ENCODE results near the gene FAM151A. TPM values are rescaled to one million over a fixed set of nuclear protein-coding genes. Genes with fewer than 3 reads are reported as not detected.
"Not testable (repeated sequence)": the region's sequence is repeated elsewhere in the genome, so short reads cannot be mapped to it uniquely, and the experiment has no call there.

Gene FAM151A
- total RNA-seq, 1 experiment from 2014 or later: not detected

GRCh38 chr1:54636461-54637446 is 13.4 kb upstream of the FAM151A start:
- DNase-seq (ENCODE audit: low spot score): not testable (repeated sequence)

- DNase-seq (ENCODE audit: low spot score): not testable (repeated sequence)
Measured at GRCh38 chr1:54635804-54636203, 12.5 kb upstream of the FAM151A start.

- no peak for DNase-seq (ENCODE audit: low spot score)
Measured at GRCh38 chr1:54627196-54627595, 3.9 kb upstream of the FAM151A start.

GRCh38 chr1:54624466-54625464 is 1.4 kb upstream of the FAM151A start:
- DNase-seq (ENCODE audit: low spot score): no peak

GRCh38 chr1:54619749-54620148 is 3.6 kb downstream of the FAM151A start:
- DNase-seq (ENCODE audit: low spot score): no peak

- no peak for DNase-seq (ENCODE audit: low spot score)
Measured at GRCh38 chr1:54615531-54616279, 7.6 kb downstream of the FAM151A start.

GRCh38 chr1:54614563-54614962 is 8.8 kb downstream of the FAM151A start:
- DNase-seq (ENCODE audit: low spot score): no peak

GRCh38 chr1:54614024-54614423 is 9.3 kb downstream of the FAM151A start:
- no peak for DNase-seq (ENCODE audit: low spot score)

GRCh38 chr1:54611621-54612020 is 11.7 kb downstream of the FAM151A start:
- DNase-seq (ENCODE audit: low spot score): no peak

GRCh38 chr1:54610601-54611580 is 12.4 kb downstream of the FAM151A start:
- no peak for DNase-seq (ENCODE audit: low spot score)

- no peak for DNase-seq (ENCODE audit: low spot score)
Measured at GRCh38 chr1:54610048-54610447, 13.3 kb downstream of the FAM151A start.

- DNase-seq (ENCODE audit: low spot score): no peak
Measured at GRCh38 chr1:54609301-54609921, 13.9 kb downstream of the FAM151A start.

GRCh38 chr1:54608566-54609230 is 14.6 kb downstream of the FAM151A start:
- no peak for DNase-seq (ENCODE audit: low spot score)

- no peak for DNase-seq (ENCODE audit: low spot score)
Measured at GRCh38 chr1:54607821-54608565, 15.3 kb downstream of the FAM151A start.

GRCh38 chr1:54606990-54607325 is 16.4 kb downstream of the FAM151A start:
- DNase-seq (ENCODE audit: low spot score): no peak

- no peak for DNase-seq (ENCODE audit: low spot score)
Measured at GRCh38 chr1:54606096-54606989, 17.0 kb downstream of the FAM151A start.

GRCh38 chr1:54604572-54605370 is 18.6 kb downstream of the FAM151A start:
- peak; percentile 60 for DNase-seq (ENCODE audit: low spot score)
